Measurements from ENCODE around the gene GPRC6A. TPM values are rescaled to one million over a fixed set of nuclear protein-coding genes. Genes with fewer than 3 reads are reported as not detected.
"Not testable (repeated sequence)": the region's sequence is repeated elsewhere in the genome, so short reads cannot be mapped to it uniquely, and the experiment has no call there.

Gene GPRC6A
- total RNA-seq = not detected

- CTCF ChIA-PET = no interaction called here
- POLR2A ChIA-PET = no interaction called here
Measured at GRCh38 chr6:116828983-116829382, at the start of gene GPRC6A. GPRC6A (minus strand) TSS chr6:116829083; CDS start chr6:116829013, 70 bp downstream.

GRCh38 chr6:116877743-116878142 is 48.9 kb upstream of the GPRC6A start:
- CTCF ChIA-PET = interaction anchor here (0.7 kb wide), 1 partner anchor 1248 kb away, joined by 3 read pairs; no protein-coding TSS in a partner anchor
- POLR2A ChIA-PET = no interaction called here

GRCh38 chr6:116876635-116877611 is 48.0 kb upstream of the GPRC6A start, which contains the start of gene RFX6:
RFX6 (plus strand) TSS chr6:116877242; CDS start chr6:116877276, 34 bp downstream.
- ChIA-PET CTCF (no interaction called here), POLR2A (no interaction called here)

GRCh38 chr6:116876107-116876506 is 47.2 kb upstream of the GPRC6A start:
- POLR2A ChIA-PET = no interaction called here
- CTCF ChIA-PET = no interaction called here

- CTCF ChIA-PET = no interaction called here
- POLR2A ChIA-PET = no interaction called here
Measured at GRCh38 chr6:116872771-116873170, 43.9 kb upstream of the GPRC6A start.

- ChIA-PET POLR2A (no interaction called here), CTCF (no interaction called here)
Measured at GRCh38 chr6:116866281-116866871, 37.5 kb upstream of the GPRC6A start.

- POLR2A ChIA-PET = no interaction called here
- CTCF ChIA-PET = no interaction called here
Measured at GRCh38 chr6:116859264-116859663, 30.4 kb upstream of the GPRC6A start.

- ChIA-PET CTCF (no interaction called here), POLR2A (no interaction called here)
Measured at GRCh38 chr6:116858060-116858459, 29.2 kb upstream of the GPRC6A start.

GRCh38 chr6:116847227-116847626 is 18.3 kb upstream of the GPRC6A start:
- ChIA-PET POLR2A (no interaction called here), CTCF (no interaction called here)

GRCh38 chr6:116842459-116842858 is 13.6 kb upstream of the GPRC6A start:
- ChIA-PET CTCF (no interaction called here), POLR2A (no interaction called here)

GRCh38 chr6:116840091-116840490 is 11.2 kb upstream of the GPRC6A start:
- CTCF ChIA-PET = no interaction called here
- POLR2A ChIA-PET = no interaction called here

GRCh38 chr6:116836606-116837342 is 7.9 kb upstream of the GPRC6A start:
- POLR2A ChIA-PET = no interaction called here
- CTCF ChIA-PET = no interaction called here

GRCh38 chr6:116834526-116834925 is 5.6 kb upstream of the GPRC6A start:
- CTCF ChIA-PET = not testable (repeated sequence)

GRCh38 chr6:116827561-116828240 is 1.2 kb downstream of the GPRC6A start:
- CTCF ChIA-PET = no interaction called here
- POLR2A ChIA-PET = no interaction called here

More at GRCh38 chr6:116834526-116834925, 5.6 kb upstream of the GPRC6A start:
- POLR2A ChIA-PET = not testable (repeated sequence)

- POLR2A ChIA-PET, CTCF ChIA-PET: not testable (repeated sequence)
Measured at GRCh38 chr6:116816336-116816735, 12.5 kb downstream of the GPRC6A start.

- CTCF ChIA-PET = no interaction called here
Measured at GRCh38 chr6:116812051-116812650, 16.7 kb downstream of the GPRC6A start.

GRCh38 chr6:116801971-116802370 is 26.9 kb downstream of the GPRC6A start:
- ChIA-PET POLR2A (no interaction called here), CTCF (no interaction called here)

More at GRCh38 chr6:116812051-116812650, 16.7 kb downstream of the GPRC6A start:
- POLR2A ChIA-PET = no interaction called here

GRCh38 chr6:116799945-116800344 is 28.9 kb downstream of the GPRC6A start:
- ChIA-PET POLR2A (no interaction called here), CTCF (no interaction called here)

- POLR2A ChIA-PET = no interaction called here
- CTCF ChIA-PET = no interaction called here
Measured at GRCh38 chr6:116797585-116797984, 31.3 kb downstream of the GPRC6A start.

GRCh38 chr6:116793224-116793623 is 35.7 kb downstream of the GPRC6A start:
- POLR2A ChIA-PET = no interaction called here
- CTCF ChIA-PET = no interaction called here

All from activated CD8-positive, alpha-beta memory T cell treated with anti-CD3 and anti-CD28 coated beads for 36 hours (primary cell).